Stimulated activated CD8-positive, alpha-beta memory T cell treated with anti-CD3 and anti-CD28 coated beads, Interleukin-4, amount 100 ng/mL, for 4 hours (primary cell): Measurements from ENCODE around the gene CC2D1A.

Experiments
- DNase-seq, 2 donors: peaks; one replicate each; pipeline ENCODE4 v3.0.0-alpha.2; 2020; ENCODE audit warnings: low read depth in 2 of 2, low spot score in 1 of 2

CC2D1A gene

DNA sequence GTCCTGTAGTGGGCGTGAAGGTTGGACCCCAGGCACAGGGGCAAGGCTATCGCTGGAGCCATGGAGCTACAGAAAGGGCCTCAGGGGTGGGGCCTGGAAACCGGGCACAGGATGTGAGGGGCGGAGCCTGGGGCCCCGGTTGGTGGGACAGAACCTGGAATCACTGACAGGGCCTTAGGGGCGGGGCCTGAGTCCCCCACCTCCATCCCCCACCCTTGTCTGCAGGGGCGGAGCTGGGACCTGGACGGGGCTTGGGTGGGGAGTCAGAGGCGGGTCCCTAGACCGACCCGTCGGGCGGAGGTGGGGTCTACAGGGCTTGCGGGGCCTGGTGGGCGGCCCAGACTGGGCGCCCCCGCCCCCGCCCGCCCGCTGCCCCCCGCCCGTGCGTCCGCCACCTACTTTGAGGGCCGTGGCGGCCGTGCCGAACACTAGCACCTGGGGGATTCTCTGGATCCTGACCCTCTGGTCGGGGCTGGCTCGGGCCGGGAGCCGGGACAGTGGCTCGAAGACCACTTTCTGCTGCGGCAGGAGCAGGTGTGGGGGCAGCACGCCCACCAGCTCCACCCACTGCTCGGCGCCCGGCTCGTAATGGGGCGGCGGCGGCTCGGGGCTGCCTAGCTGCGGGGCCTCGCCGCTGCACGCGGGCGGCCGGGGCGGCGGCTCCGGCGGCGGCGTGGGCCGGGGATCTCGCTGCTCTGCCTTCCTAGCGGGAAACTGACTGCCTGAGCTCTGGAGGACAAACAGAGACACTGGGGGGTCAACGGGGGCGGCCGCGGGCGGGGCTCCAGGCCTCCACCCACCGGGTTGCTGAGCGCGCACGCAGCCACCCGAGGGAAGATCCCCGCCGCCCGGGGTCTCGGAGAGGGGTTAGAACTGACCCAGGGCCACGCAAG is 72.6 kb downstream of the CC2D1A start:
- no peak for DNase-seq

DNA sequence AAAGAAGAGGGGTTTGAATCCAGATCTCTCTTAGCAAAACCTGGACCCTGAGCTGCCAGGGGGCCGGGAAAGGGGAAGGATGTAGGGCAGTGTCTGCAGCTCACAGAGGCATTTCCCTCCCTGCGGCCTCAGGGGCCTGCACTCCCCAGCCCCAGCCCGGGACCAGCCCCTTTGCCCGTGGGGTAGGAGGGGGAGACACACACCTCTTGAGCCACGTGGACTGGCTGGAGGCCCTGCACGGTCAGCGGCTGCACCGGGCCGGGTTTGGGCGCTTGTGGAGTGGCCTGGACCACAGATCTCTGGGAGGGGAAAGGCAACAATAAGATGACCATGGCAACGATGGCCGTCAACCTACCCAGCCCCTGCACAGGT is 73.2 kb downstream of the CC2D1A start:
- DNase-seq, result no peak

DNA sequence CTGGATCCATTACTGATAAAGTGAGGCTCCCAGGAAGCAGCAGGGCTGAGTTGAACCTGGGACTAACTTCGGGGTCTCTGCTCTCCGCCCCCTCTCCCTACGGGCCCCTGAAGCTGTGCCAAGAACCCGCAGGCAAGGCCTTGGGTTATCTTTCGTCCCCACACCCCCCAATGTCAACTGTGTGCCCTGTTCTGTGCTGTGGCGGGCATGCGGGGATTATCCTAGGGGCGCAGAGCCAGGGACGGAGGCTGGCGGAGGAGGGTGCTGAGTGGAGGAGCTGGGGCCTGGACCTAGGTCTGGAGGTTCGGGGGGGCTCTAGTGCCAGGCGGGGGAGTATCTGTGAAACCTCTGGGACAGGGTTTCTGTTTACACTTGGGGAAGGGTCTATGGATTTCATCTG is 73.7 kb downstream of the CC2D1A start:
- no peak for DNase-seq

DNA sequence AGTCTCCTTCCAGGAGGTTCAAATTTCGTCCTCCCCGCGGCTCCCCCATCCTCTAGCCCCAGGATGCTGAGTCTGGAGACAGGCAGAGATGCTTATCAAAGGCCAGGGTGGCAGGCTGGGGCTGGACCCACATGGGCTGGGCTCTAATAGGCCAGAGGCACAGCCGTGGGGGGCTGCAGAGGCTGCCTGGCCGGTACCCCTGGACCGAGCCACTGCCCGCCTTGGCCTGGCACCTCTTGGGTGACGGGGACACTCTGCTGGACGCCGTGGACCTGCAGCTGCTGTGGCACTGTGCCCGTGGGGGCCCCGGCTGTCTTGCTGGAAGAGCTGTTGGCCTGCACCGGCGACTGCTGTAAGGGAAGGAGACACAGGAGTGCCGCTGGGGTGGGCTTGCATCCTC is 74.3 kb downstream of the CC2D1A start:
- no peak for DNase-seq
